CD4-positive, alpha-beta memory T cell (primary cell): ENCODE measurements around the gene WRAP73. TPM values are rescaled to one million over a fixed set of nuclear protein-coding genes. Genes with fewer than 3 reads are reported as not detected.
A peak's percentile ranks its signal among the peaks of the same experiment; 100 is the strongest.
"Not testable (repeated sequence)": the region's sequence is repeated elsewhere in the genome, so short reads cannot be mapped to it uniquely, and the experiment has no call there.

Experiments
- CTCF ChIA-PET: fragments of 350-600 bp; sonication (Branson Sonifier 250); formaldehyde crosslinking; loops from one replicate; lab custom pipeline; 2021; ENCODE audit warnings: inconsistent platforms; ENCODE audit not compliant: partially characterized antibody; lab: Charles Lee
- POLR2A ChIA-PET: fragments of 350-600 bp; sonication (Branson Sonifier 250); formaldehyde crosslinking; loops from one replicate; lab custom pipeline; 2021; ENCODE audit not compliant: partially characterized antibody; lab: Charles Lee
- DNase-seq, 5 donors: peaks; one replicate each; pipeline versions ENCODE4 v3.0.0 to v3.0.0-alpha.2; 2020 to 2022; ENCODE audit warnings: mixed read lengths in 1 of 5
- H3K27ac ChIP-seq: one replicate; pipeline ENCODE4 v1.7.0; 2013; ENCODE audit warnings: low read depth, low read length
- H3K27me3 ChIP-seq: 2 replicates; pipeline ENCODE4 v1.7.0; 2013; ENCODE audit warnings: mild to moderate bottlenecking, low read length, moderate library complexity; ENCODE audit not compliant: insufficient read depth
- H3K36me3 ChIP-seq: 2 replicates; pipeline ENCODE4 v1.7.0; 2013; ENCODE audit warnings: mild to moderate bottlenecking, low read length, moderate library complexity; ENCODE audit not compliant: insufficient read depth
- H3K4me1 ChIP-seq: 2 replicates; pipeline ENCODE4 v1.7.0; 2013; ENCODE audit warnings: mild to moderate bottlenecking, low read length, moderate library complexity; ENCODE audit not compliant: insufficient read depth
- H3K4me3 ChIP-seq, 2 donors: one replicate each; pipeline ENCODE4 v1.7.0; 2013; ENCODE audit warnings: low read length in 2 of 2, mild to moderate bottlenecking in 1 of 2
- H3K9me3 ChIP-seq, 2 donors: one replicate each; pipeline ENCODE4 v1.7.0; 2013; ENCODE audit warnings: low read length in 2 of 2, control low read depth in 1 of 2; ENCODE audit not compliant: control insufficient read depth in 1 of 2
- H3K27ac Mint-ChIP-seq, 7 donors: one replicate each; pipeline ENCODE4 v1.8.0; 2020 to 2021; ENCODE audit warnings: mixed read lengths in 7 of 7, mild to moderate bottlenecking in 6 of 7, inconsistent platforms in 3 of 7, moderate library complexity in 3 of 7
- H3K27me3 Mint-ChIP-seq, 2 donors: one replicate each; pipeline ENCODE4 v1.8.0; 2020 to 2021; ENCODE audit warnings: mixed read lengths in 2 of 2
- H3K36me3 Mint-ChIP-seq, 2 donors: one replicate each; pipeline ENCODE4 v1.8.0; 2020 to 2021; ENCODE audit warnings: mixed read lengths in 2 of 2, inconsistent platforms in 1 of 2, mild to moderate bottlenecking in 1 of 2
- H3K4me1 Mint-ChIP-seq, 4 donors: one replicate each; pipeline ENCODE4 v1.8.0; 2020 to 2021; ENCODE audit warnings: mixed read lengths in 4 of 4, mild to moderate bottlenecking in 1 of 4
- H3K4me3 Mint-ChIP-seq, 8 donors: one replicate each; pipeline ENCODE4 v1.8.0; 2020 to 2021; ENCODE audit warnings: mixed read lengths in 8 of 8, mild to moderate bottlenecking in 7 of 8, moderate library complexity in 6 of 8, inconsistent platforms in 3 of 8
- H3K9me3 Mint-ChIP-seq, 8 donors: one replicate each; pipeline ENCODE4 v1.8.0; 2020 to 2021; ENCODE audit warnings: mixed read lengths in 8 of 8, mild to moderate bottlenecking in 5 of 8, inconsistent platforms in 3 of 8, moderate library complexity in 1 of 8
- intact Hi-C: fragments of 100-400 bp; cut with micrococcal nuclease; formaldehyde crosslinking; loops from one replicate; pipeline ENCODE4 v1.15.1; 2023
- polyA plus RNA-seq, 2 donors: library from polyadenylated mRNA; unstranded; fragments of 300-500 nt; fragmentation: Illumina TruSeq; gene quantifications; one replicate each; pipeline ENCODE4 v1.2.3, GENCODE V29; 2021
- total RNA-seq, 2 experiments: library from RNA; stranded (reverse); gene quantifications; one replicate each; pipeline ENCODE4 v1.2.3, GENCODE V29; 2021

Gene WRAP73
- total and polyA plus RNA-seq, 4 experiments from 2014 or later, result 24.4 to 40.7 (median 34.6) TPM

DNA sequence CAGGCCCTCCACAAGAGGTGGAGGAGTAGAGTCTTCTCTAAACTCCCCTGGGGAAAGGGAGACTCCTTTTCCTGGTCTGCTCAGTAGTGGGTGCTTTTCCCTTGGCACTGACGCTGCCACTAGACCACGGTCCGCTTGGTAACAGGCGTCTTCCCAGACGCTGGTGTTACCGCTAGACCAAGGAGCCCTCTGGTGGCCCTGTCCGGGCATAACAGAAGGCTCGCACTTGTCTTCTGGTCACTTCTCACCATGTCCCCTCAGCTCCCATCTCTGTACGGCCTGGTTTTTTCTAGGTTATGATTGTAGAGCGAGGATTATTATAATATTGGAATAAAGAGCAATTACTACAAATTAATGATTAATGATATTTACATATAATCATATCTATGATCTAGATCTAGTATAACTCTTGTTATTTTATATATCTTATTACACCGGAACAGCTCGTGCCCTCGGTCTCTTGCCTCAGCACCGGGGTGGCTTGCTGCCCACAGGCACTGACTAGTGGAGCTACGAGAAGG is 28.7 kb downstream of the WRAP73 start:
- H3K9me3 ChIP-seq, H3K36me3 ChIP-seq, H3K4me3 ChIP-seq, H3K27me3 ChIP-seq, H3K27ac ChIP-seq, H3K27me3 Mint-ChIP-seq, H3K9me3 Mint-ChIP-seq: not testable (repeated sequence)
- peaks cover 37% of the 10 kb centered on the region for H3K4me1 ChIP-seq
- Mint-ChIP-seq H3K4me1 (peaks cover 28 to 57% (median 44%) of the 10 kb centered on the region in 4 donors), H3K36me3 (peaks cover 2 to 11% of the 10 kb centered on the region in 2 donors), H3K4me3 (peak overlapping the region in 2 of 8 donors; percentile 31 to 61), H3K27ac (peak overlapping the region in 4 of 7 donors; percentile 63 to 75 (median 67))
- peak in 1 of 5 donors; percentile 29 for DNase-seq
- POLR2A ChIA-PET, result interaction anchor here (2.2 to 3.7 kb wide), 2 partner anchors 91 to 168 kb away, joined by 5 to 13 read pairs; no protein-coding TSS in a partner anchor
- intact Hi-C loops, result loop anchor here (1.0 kb wide), 1 partner anchor 103 kb away; no protein-coding TSS in a partner anchor
- CTCF ChIA-PET, result interaction anchor here (0.7 to 6.1 kb wide), 10 partner anchors 25 to 168 kb away, joined by 3 to 60 read pairs (median 5); no protein-coding TSS in a partner anchor

DNA sequence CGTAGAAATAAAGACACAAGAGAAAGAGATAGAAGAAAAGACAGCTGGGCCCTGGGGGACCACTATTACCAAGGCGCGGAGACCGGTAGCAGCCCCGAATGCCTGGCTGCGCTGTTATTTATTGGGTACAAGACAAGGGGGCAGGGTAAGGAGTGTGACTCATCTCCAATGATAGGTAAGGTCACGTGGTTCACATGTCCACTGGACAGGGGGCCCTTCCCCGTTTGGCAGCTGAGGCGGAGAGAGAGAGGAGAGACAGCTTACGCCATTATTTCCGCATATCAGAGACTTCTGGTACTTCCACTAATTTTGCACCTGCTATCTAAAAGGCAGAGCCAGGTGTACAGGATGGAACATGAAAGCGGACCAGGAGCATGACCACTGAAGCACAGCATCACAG is 29.2 kb downstream of the WRAP73 start:
- intact Hi-C loops, result loop anchor here (1.0 kb wide), 1 partner anchor 104 kb away; no protein-coding TSS in a partner anchor
- peak overlapping the region in 2 of 7 donors; percentile 46 to 64 for H3K27ac Mint-ChIP-seq
- H3K4me1 ChIP-seq, result peaks cover 32% of the 10 kb centered on the region

DNA sequence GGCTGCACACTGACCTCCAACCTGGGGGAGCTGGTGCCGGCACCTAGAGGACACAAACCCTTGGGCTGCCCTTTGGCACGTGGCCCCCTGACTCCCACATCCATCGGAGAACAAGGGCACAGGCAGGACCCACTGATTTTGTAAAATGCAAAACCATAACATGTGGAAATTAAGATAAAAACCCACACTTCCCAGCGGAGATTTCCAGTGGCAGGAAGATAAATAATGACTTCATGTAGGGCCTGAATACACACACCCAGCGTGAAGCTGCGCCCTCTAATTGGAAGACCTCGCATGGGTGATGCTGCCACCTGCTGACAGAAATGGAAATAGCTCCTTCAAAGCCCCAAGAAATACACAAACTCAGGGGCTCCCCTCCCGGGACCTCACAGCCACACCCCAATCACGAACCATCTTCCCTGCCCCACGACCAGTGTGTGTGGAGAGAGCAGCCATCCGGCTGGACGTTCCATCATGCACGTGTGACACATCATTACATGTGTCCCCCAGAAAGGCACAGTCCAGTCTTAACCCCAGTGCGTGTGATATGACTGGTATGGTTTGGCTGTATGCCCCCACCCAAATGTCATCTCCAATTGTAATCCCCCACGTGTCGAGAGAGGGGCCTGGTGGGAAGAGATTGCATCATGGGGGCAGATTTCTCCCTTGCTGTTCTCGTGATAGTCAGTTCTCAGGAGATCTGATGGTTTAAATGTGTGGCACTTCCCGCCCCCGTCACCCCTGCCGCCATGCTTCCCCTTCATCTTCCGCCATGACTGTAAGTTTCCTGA is 30.8 kb downstream of the WRAP73 start:
- intact Hi-C loops, result loop anchor here (1.0 to 2.0 kb wide), 5 partner anchors 30 to 166 kb away; no protein-coding TSS in a partner anchor
- Histone ChIP-seq H3K4me1 (peaks cover 27% of the 10 kb centered on the region), H3K36me3 (no peaks in the 10 kb centered on the region), H3K27me3 (no peaks in the 10 kb centered on the region), H3K9me3 (no peaks in the 10 kb centered on the region), H3K4me3 (no peak overlapping the region), H3K27ac (no peak overlapping the region)
- Mint-ChIP-seq H3K4me3 (no peak overlapping the region), H3K27ac (peak overlapping the region in 2 of 7 donors; percentile 53 to 60), H3K36me3 (peaks cover 0 to 2% of the 10 kb centered on the region in 2 donors), H3K27me3 (peaks cover 0 to 1% of the 10 kb centered on the region in 2 donors), H3K4me1 (peaks cover 20 to 40% (median 34%) of the 10 kb centered on the region in 4 donors), H3K9me3 (no peaks in the 10 kb centered on the region)
- CTCF ChIA-PET, result interaction anchor here (0.7 to 6.1 kb wide), 19 partner anchors 11 to 166 kb away, joined by 3 to 60 read pairs (median 4); no protein-coding TSS in a partner anchor
- POLR2A ChIA-PET, result interaction anchor here (0.6 to 3.7 kb wide), 7 partner anchors 89 to 166 kb away, joined by 3 to 13 read pairs (median 4); no protein-coding TSS in a partner anchor
- peak; percentile 74 to 81 (median 78) for DNase-seq

More for the DNA sequence above, 29.2 kb downstream of the WRAP73 start:
- Histone ChIP-seq H3K27ac (no peak overlapping the region), H3K27me3 (no peaks in the 10 kb centered on the region), H3K36me3 (no peaks in the 10 kb centered on the region), H3K9me3 (no peaks in the 10 kb centered on the region), H3K4me3 (no peak overlapping the region)
- no peaks in the 10 kb centered on the region for H3K27me3 Mint-ChIP-seq
- no peak for DNase-seq
- ChIA-PET CTCF (interaction anchor here (1.0 to 6.1 kb wide), 12 partner anchors 25 to 168 kb away, joined by 3 to 60 read pairs (median 6); no protein-coding TSS in a partner anchor), POLR2A (interaction anchor here (2.2 to 3.7 kb wide), 2 partner anchors 90 to 168 kb away, joined by 5 to 13 read pairs; no protein-coding TSS in a partner anchor)
- H3K36me3 Mint-ChIP-seq, result peaks cover 0 to 7% of the 10 kb centered on the region in 2 donors
- H3K9me3 Mint-ChIP-seq, result peaks cover 0 to 2% (median 0%) of the 10 kb centered on the region in 8 donors
- H3K4me1 Mint-ChIP-seq, result peaks cover 23 to 52% (median 39%) of the 10 kb centered on the region in 4 donors
- H3K4me3 Mint-ChIP-seq, result peak overlapping the region in 1 of 8 donors; percentile 52

DNA sequence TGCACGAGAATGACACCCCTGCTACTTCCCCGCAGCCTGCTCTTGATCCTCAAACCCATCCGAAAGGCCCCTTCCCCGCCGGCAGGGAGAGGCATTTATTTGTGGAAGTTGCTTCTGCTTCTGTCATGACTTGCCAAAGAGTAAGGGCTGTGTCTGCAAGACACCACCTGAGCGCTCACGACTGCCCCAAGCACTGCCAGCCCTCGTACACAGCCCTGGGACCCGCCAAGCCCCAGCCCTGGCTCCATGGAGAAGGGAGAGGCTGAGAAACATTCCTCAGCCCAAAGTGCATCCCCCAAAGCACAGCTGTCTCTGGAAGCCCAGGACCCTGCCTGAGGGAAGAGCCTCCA is 31.4 kb downstream of the WRAP73 start:
- no peaks in the 10 kb centered on the region for H3K36me3 ChIP-seq
- H3K36me3 Mint-ChIP-seq, result peaks cover 0 to under 1% of the 10 kb centered on the region in 2 donors
- POLR2A ChIA-PET, result interaction anchor here (0.9 to 3.7 kb wide), 6 partner anchors 88 to 166 kb away, joined by 3 to 13 read pairs (median 4); no protein-coding TSS in a partner anchor
- H3K27ac Mint-ChIP-seq, result peak overlapping the region in 1 of 7 donors; percentile 53
- H3K9me3 Mint-ChIP-seq, result no peaks in the 10 kb centered on the region
- H3K27me3 ChIP-seq, result no peaks in the 10 kb centered on the region
- CTCF ChIA-PET, result interaction anchor here (0.7 to 6.1 kb wide), 19 partner anchors 11 to 166 kb away, joined by 3 to 60 read pairs (median 4); no protein-coding TSS in a partner anchor
- intact Hi-C loops, result loop anchor here (2.0 kb wide), 1 partner anchor 30 kb away; no protein-coding TSS in a partner anchor
- no peak overlapping the region for H3K27ac ChIP-seq
- peaks cover 0 to 6% of the 10 kb centered on the region in 2 donors for H3K27me3 Mint-ChIP-seq
- no peak for DNase-seq
- no peaks in the 10 kb centered on the region for H3K9me3 ChIP-seq
- no peak overlapping the region for H3K4me3 Mint-ChIP-seq
- H3K4me1 ChIP-seq, result peaks cover 21% of the 10 kb centered on the region
- no peak overlapping the region for H3K4me3 ChIP-seq
- H3K4me1 Mint-ChIP-seq, result peaks cover 15 to 35% (median 28%) of the 10 kb centered on the region in 4 donors

DNA sequence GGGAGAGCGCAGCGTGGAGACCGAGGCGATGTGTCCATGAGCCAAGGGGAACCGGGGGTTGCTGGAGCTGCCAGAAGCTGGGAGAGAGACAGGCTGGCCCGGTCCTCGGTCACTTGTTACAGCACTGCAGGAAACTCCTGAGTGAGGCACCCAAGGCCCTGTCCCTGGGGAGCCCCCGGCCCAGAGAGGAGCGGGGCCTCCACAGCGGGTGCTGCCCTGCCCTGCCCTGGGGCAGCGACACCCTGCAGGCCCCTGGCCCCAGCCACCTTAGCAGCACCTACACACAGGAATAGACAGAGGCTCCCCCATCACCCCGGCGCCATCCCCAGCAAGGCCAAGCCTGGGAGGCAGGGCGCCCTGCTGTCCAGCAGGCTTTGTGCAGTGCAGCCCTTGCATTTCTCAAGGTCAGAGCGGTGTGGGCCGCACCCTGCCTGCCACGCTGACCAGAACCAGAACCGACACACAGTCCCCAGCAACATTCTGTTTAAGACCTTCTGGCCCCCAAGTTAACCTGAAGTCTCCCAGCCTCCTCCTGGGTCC is 32.0 kb downstream of the WRAP73 start:
- POLR2A ChIA-PET, result interaction anchor here (1.4 kb wide), 1 partner anchor 127 kb away, joined by 4 read pairs; no protein-coding TSS in a partner anchor
- peaks cover 0 to 6% of the 10 kb centered on the region in 2 donors for H3K27me3 Mint-ChIP-seq
- no peak overlapping the region for H3K27ac Mint-ChIP-seq

DNA sequence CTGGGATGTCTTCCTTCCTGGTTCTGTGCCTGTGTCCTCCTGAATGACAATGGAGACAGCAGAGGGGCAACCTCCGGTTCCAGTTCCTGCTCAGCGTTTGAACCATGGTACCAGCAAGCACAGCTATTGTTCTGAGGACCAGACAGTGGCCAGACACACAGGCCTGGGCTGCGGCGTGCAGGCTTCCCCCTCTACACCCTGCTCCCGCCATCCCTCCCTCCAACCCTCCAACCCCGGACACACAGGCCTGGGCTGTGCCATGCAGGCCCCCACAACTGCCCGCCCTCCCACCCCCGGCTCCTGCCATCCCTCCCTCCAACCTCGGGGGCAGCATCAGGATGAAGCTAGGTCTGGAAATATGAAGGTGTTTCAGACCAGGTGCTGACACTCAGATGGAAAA is 33.0 kb downstream of the WRAP73 start:
- Histone ChIP-seq H3K27ac (no peak overlapping the region), H3K9me3 (no peaks in the 10 kb centered on the region), H3K4me1 (peaks cover 10% of the 10 kb centered on the region), H3K27me3 (no peaks in the 10 kb centered on the region), H3K4me3 (no peak overlapping the region), H3K36me3 (no peaks in the 10 kb centered on the region)
- intact Hi-C loops, result no loop called here
- Mint-ChIP-seq H3K4me1 (peaks cover 5 to 22% (median 14%) of the 10 kb centered on the region in 4 donors), H3K27me3 (peaks cover 0 to 6% of the 10 kb centered on the region in 2 donors), H3K9me3 (no peaks in the 10 kb centered on the region), H3K27ac (no peak overlapping the region), H3K4me3 (no peak overlapping the region), H3K36me3 (no peaks in the 10 kb centered on the region)
- DNase-seq, result no peak
- POLR2A ChIA-PET, result no interaction called here
- CTCF ChIA-PET, result interaction anchor here (1.1 to 2.0 kb wide), 3 partner anchors 13 to 126 kb away, joined by 3 to 7 read pairs (median 5); no protein-coding TSS in a partner anchor

More for the DNA sequence above, 32.0 kb downstream of the WRAP73 start:
- peaks cover 10 to 28% (median 22%) of the 10 kb centered on the region in 4 donors for H3K4me1 Mint-ChIP-seq
- Histone ChIP-seq H3K4me3 (no peak overlapping the region), H3K27me3 (no peaks in the 10 kb centered on the region), H3K4me1 (peaks cover 15% of the 10 kb centered on the region), H3K27ac (no peak overlapping the region), H3K9me3 (no peaks in the 10 kb centered on the region), H3K36me3 (no peaks in the 10 kb centered on the region)
- H3K36me3 Mint-ChIP-seq, result no peaks in the 10 kb centered on the region
- H3K4me3 Mint-ChIP-seq, result no peak overlapping the region
- H3K9me3 Mint-ChIP-seq, result no peaks in the 10 kb centered on the region
- CTCF ChIA-PET, result interaction anchor here (1.1 to 2.5 kb wide), 5 partner anchors 21 to 129 kb away, joined by 3 to 16 read pairs (median 5); no protein-coding TSS in a partner anchor
- intact Hi-C loops, result loop anchor here (2.0 kb wide), 1 partner anchor 29 kb away; no protein-coding TSS in a partner anchor
- no peak for DNase-seq
